Fibroblast of the conjunctiva (primary cell): ENCODE measurements around the gene RHOC.
"Not testable (repeated sequence)": the region's sequence is repeated elsewhere in the genome, so short reads cannot be mapped to it uniquely, and the experiment has no call there.

Experiments used
- DNase-seq: peaks from one replicate; pipeline ENCODE4 v3.0.0-alpha.2; 2010; ENCODE audit warnings: low read depth

The RHOC gene

DNA sequence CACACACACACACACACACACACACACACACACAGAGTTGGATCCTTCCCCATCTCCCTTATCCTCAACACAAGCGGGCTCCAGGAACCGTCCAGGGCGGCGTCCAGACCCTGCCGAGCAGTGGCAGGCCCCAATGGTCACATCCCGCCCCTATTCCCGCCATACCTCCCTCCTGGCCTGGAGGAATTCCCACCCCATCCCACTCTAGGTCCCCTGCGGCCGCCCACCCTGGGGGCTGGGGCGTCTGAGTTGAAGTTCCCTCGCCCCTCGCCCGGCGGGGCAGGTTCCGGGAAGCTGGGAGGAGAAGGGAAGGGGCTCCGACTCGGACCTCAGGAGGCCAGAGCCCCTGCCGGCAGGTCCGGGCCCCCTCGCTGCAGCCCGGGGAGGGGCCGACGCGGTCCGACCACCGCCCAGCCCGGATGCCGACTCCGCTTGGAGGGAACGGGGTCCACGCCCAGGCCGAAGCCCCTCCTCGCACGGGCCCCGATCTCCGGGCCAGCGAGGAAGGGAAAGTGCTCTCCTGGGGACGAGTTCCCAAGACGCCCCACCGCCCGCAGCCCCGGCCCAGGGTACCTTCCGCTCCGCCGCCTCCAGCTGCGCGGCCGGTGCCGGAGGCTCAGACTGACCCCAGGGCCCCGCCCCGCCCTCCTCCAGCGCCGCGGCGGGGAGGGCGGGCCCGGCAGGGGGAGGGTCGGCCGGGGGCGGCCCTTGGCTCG is at the start of gene RHOC:
RHOC (minus strand) TSS at position 623 of the 716 bp plus-strand sequence. CDS start 3,328 bp downstream, outside the sequence.
- no peak for DNase-seq

DNA sequence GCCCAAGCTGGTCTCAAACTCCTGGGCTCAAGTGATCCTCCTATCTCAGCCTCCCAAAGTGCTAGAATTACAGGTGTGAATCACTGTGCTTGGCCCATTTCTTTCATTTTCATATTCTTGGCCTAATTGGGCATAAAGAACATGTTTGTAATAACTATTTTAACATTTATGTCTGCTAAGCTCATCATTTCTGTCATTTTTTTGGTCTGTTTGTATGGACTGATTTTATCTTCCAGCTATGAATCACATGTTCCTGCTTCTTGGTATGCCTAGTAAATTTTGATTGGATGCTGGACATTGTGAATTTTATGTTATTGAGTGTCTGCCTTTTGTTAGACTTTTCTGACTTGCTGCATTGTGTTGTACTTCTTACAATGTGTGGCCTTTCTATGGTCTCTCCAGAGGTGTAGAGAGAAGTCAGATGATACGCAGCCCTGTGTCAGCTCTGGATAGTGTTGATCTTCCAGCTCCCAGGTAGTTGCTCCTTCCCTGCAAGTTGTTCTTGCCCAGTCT is 47.2 kb upstream of the RHOC start:
- no peak for DNase-seq

DNA sequence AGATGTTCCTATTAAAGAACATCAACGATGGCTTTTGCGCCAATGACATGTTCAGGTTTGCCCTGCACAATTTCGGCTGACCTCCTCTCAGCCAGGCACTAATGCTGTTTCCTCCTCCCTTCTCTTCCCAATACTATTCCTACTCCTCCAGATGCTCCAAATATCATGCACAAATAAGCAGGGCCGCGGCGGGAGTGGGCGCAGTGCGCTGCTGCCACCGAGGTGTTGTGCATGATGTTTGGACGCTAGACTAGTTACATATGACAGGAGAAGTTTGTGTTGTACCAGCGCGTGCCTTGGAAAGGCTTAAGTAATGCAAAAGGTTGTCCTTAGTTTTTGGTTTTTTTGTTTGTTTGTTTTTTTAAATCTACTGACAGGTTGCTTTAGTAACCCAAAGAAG is 41.5 kb upstream of the RHOC start:
- no peak for DNase-seq

DNA sequence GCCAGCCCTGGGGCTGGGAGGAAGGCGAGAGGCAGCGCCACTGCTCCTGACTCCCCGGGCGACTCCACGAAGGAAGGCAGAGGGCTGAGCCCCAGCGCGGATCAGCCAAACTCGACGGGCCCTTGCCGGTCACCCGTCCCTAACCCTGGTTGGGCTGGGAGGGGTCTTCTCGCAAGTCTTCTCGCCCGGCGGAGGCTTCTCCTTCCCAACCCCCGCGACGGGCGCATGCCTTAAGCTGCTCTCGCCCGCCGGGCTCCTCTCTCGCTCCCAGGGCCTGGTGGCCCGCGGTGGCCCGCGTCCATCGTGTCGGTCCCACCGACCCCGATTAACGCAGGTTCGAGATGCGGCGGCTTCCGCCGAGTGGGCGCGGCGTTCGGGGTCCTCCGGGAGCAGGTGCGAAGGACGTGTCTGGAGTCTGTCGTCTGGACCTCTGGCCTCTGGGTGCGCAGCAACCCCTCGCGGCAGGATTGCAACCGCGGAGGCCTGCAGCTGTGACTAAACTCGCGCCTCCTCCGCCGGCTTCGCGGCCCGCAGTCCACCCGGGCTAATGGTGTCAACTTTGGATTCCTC is 37.2 kb upstream of the RHOC start:
- peak; percentile 16 for DNase-seq

DNA sequence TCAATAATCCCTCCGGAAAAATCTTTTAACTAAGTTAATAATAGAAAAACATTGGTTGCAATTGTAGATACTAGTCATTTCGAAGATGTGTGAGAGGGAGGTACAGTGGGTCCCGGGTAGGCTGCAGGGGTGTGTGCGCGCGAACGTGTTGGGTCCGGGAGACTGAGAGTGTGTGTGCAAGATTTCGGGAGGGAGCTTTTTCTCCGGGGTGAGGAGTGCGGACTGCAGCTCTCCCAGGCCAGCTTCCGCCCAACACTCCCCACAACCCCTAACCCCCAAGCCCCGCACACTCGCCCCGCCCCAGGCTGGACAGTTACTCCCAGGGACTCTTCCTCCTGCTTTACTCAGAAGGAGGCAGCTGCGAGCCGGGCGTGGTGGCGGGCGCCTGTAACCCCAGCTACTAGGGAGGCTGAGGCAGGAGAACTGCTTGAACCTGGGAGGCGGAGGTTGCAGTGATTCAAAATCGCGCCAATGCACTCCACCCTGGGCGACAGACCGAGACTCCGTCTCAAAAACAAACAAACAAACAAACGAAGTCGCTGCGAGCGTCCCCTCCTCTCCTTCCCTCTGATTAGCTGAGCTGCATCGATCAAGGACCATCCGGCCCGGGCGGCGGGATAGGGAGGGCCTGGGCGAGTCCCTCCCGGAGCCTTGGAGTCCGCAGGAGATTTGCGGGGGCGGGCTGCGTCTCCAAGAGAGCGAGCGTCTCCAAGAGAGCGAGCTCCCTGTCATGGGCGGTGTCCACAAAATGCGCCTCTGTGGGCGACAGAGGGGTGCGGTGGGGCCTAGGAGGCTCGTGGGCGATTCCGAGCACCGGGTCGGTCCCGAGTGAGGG is 36.5 kb upstream of the RHOC start:
- DNase-seq, result no peak

DNA sequence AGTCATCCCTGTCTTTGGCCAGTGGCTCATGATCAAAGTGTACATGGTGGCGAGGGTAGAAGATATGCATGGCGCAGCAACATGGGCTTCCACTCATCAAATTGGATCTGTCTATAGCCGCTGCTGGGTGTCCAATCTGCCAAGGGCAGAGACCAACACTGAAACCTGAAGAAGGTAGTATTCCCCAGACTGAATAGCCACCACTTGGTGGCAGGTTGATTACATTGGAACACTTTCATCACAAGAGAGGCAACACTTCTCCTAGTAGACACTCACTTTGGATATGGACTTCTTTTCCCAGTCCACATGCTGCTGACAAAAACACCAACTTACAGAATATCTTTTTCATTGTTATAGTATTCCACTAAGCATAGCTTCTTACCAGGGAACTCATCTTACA is 30.6 kb upstream of the RHOC start:
- DNase-seq, result no peak

DNA sequence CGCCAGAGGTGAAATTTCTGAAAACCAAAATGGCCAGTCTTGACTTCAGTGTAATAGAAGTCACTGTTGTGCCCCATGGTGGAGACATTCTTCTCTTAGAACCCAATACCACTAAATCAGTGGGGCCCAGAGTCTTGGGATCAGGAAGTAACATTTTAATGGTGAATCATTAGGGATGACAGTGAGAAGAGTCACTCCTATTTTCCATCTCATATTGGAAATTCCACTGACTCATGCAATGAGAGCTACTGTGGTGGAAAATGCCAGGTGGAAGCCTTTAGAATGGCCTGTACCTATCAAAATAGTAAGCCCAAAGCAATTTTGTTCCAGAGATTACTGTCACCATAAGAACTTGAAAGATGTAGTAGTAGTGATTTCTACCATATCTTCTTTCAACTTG is 28.8 kb upstream of the RHOC start:
- DNase-seq, result no peak

DNA sequence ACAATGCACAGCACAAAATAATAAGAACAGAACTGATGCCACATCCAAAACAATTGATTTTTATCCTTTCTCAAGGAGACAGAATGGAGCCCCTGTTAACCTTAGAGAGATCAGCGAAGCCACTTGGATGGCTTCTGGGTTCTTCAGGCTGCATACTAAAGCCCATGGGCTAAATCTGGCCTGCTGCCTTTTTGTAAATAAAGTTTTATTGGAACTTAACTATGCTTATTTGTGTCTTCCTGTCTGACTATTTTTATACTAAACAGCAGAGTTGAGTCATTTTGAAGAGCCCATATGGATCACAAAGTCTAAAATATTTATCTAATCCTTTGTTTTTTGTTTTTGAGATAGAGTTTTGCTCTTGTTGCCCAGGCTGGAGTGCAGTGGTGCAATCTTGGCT is 24.5 kb upstream of the RHOC start:
- no peak for DNase-seq

DNA sequence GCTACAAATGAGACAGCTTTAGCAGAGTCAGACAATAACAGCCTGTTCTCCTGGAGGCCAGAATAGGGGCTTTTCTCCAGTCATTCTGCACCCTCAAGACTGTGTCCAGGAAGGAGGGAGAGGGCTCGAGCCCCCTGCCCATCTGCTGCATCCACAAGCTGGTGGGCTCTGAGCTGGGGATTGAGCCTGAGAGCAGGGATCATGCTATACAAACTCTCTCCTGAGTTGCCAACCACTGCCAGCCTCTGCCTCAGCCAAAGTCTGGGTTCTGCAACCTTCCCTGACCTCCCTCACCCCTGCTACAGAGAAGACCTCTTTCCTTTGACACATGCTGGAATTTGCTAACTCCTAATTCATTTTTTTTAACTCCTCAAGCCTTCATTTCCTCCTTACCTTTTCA is 23.0 kb upstream of the RHOC start:
- DNase-seq, result no peak

DNA sequence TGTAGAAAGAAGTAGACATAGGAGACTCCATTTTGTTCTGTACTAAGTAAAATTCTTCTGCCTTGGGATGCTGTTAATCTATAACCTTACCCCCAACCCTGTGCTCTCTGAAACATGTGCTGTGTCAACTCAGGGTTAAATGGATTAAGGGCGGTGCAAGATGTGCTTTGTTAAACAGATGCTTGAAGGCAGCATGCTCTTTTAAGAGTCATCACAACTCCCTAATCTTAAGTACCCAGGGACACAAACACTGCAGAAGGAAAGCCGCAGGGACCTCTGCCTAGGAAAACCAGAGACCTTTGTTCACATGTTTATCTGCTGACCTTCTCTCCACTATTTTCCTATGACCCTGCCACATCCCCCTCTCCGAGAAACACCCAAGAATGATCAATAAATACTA is 22.1 kb upstream of the RHOC start:
- not testable (repeated sequence) for DNase-seq

DNA sequence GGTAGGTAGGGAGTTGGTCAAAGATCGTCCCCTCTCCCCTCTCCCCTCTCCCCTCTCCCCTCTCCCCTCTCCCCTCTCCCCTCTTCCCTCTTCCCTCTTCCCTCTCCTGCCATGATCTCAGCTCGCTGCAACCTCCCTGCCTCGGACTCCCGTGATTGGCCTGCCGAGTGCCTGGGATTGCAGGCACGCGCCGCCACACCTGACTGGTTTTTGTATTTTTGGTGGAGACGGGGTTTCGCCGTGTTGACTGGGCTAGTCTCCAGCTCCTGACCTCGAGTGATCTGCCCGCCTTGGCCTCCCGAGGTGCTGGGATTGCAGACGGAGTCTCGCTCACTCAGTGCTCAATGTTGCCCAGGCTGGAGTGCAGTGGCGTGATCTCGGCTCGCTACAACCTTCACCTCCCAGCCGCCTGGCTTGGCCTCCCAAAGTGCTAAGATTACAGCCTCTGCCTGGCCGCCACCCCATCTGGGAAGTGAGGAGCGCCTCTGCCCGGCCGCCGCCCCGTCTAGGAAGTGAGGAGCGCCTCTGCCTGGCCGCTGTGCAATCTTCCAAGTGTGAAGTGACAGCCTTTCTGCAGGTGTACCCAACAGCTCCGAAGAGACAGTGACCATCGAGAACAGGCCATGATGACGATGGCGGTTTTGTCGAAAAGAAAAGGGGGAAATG is 21.5 kb upstream of the RHOC start:
- not testable (repeated sequence) for DNase-seq

DNA sequence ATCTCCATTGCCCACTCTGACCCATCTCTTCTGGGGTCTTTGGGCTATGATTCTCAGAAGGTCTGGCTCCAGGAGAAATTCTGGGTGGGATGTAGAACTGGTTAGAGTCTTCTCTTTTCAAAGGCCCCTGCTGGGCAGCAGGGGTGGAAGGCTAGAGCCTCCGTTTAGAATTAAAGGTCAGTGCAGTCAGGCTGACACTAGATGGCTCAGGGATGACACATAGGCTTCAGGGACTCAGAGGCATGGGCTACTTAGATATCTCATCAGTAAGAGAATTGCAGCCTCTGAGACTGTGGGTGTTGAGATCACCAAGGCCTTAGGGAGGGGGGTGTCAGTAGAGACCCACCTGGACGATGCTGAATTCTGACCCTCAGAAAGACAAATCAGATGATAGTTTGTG is 20.8 kb upstream of the RHOC start:
- DNase-seq, result no peak

DNA sequence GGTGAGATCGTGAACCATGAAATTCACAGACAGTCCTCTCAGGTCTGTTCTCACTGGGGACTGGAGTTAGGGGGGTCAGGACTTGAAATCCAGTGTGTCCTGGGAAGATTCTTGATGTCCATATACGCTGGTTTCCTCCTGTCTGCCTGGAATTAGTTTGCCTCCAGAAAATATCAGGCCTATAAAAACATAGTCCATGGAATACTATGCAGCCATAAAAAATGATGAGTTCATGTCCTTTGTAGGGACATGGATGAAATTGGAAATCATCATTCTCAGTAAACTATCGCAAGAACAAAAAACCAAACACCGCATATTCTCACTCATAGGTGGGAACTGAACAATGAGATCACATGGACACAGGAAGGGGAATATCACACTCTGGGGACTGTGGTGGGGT is 17.3 kb upstream of the RHOC start:
- DNase-seq, result not testable (repeated sequence)

DNA sequence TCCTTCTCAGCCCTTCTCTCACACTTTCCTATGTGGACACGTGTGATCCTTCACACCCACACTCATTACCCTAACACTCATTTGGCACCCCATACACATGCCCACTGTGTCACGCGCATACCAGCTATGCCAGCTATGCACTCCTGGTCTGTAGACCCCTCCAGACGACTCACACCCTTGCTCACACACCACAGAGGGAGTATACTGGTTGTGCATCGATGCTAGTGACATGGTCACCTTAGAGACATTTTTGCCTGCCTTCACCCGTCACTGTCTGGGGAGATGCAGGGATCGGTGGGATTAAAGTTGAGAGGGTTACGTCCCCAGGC is 16.5 kb upstream of the RHOC start:
- DNase-seq, result no peak

DNA sequence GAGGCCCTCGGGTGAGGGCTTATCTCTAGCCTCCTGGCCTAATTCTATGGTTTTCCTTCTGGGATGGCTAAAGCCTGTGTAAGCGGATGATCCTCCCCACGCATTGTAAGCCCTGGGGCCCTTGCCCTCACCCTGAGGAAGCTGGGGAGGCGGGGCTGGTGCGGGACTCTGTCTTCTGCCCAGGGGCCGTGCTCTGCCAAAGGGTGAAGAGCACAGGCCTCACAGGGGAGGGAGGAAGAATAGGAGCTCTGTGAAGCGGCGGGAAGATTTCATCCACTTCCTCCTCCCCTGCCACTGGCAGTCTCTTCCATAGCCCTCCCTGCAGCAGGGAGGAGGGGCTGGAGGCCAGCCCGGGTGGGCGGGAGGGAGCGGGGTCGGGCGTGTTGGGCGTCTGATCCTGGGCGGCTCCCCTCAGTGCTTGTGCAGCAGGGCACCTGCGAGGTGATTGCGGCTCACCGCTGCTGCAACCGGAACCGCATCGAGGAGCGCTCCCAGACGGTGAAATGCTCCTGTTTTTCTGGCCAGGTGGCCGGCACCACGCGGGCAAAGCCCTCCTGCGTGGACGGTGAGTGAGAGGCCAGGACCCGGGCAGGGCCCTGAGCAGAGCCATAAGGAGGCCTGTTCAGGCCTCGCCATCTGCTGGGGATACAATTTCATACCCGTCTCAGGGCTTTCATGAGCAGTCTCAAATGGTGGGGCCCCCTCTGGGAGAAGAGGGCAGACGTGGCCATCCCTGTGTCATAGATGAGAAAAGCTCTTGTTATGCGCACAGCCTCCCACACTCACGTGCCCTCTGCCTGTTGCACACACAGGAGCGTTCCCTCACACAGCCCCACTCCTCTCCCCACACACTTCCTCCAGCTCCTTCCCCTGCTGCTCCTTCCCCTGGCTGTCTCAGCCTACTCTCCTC is 15.9 kb upstream of the RHOC start:
- DNase-seq, result no peak

DNA sequence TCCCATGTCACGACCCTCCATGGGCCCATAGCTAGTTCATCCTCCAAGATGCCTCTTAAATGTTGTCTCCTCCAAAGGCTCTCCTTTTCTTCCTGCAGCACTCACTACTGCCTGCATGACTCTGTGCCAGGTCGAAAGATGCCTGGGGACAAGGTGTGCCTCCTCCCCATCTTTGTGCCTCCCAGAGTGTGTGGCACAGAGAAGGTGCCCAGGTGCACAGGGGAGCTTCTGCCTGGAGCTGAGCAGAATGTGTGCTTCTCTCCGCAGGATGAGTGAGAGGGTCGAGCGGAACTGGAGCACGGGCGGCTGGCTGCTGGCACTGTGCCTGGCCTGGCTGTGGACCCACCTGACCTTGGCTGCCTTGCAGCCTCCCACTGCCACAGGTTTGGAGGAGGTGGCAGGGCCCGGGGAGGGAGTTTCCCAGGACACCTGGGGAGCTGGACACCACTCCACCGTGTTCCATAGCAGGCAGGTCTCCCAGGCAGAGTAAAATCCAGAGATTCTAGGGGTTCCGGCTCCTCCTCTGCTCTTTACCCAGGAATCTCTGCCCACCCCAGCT is 15.1 kb upstream of the RHOC start:
- no peak for DNase-seq

DNA sequence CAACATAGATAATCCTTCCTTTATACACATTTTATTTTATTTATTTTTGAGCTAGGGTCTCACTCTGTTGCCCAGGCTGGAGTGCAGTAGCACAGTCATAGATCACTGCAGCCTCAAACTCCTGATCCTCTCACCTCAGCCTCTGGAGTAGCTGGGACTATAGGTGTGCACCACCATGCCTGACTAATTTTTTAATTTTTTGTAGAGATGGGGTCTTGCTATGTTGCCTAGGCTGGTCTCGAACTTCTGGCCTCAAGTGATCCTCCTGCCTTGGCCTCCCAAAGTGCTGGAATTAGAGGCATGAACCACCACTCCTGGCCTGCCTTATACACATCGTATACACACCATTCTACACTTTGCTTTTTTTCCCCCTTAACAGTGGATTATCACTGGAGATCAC is 14.4 kb upstream of the RHOC start:
- DNase-seq, result not testable (repeated sequence)

DNA sequence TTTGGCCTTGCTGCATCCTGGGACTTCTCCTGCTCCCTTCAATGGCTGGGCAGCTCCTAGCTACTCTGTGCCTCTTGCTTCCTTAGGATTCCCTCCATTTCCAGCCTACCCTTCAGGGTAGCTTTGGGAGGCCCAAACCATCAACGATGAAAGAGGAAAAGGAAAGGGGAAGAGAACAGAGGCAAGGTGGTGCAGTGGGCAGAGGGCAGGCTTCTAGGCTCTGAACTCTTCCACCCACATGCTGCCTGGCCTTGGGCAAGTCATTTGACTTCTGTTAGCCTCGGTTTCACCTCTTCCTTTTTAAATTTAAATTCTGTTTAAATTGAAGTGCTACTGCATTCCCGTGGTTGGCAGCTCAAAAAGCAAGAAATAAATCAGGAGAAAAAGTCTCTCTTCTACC is 13.9 kb upstream of the RHOC start:
- DNase-seq, result no peak

DNA sequence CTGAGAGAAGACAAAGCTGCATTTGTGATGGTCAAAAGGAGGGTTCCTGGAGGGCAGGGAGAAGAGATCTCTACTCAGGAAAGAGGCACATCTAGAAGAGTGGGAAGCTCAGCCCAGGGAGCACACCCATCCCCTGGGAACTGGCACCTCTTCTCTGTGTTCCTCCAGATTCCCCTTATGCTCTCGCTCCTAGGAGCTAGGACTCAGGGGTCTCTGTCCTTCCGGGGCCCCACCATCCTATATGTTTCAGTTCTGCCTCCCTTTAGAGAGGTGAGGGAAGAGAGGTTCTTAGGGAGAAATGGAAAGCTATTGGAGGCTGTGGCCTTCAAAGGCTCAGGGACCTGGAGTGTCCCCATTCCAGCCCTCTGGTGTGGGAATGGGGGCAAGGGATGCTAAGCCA is 12.8 kb upstream of the RHOC start:
- DNase-seq, result no peak

DNA sequence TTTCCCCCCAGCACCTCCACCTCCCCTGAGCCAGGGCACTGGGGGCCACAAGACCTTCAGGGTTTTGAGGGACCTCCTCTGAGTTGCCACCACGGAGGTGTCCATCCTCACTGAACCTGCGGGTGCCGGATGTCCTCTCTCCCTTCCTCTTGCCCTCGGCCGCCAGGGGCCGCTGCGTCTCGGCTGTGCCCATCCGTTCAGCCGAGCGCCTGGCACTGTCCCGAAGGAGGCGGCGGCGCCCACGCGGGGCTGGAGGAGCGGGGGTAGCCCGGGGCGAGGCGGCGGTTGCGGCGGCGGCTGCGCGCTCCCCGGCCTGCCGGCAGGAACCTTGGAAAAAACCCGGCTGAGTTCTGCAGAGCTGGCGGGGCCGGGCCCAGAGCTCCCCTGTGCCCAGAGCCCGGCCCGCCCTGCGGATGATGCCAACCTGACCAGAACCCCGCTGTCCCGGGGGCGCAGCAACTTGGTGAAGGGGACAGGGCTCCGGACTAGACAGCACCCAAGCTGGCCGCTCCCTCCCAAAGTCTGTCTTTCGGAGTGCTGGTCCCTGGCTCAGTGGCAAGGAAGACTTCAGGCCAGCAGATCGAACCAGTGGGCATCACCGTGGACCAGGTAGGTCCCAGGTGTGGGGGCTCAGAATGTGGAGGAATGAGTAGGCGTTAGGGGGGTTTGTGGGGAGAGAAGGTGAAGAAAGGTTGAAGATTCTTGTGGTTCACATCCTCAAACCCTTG is 11.9 kb upstream of the RHOC start:
- no peak for DNase-seq
